ENCODE measurements around the gene ATP7B.

Gene ATP7B

DNA sequence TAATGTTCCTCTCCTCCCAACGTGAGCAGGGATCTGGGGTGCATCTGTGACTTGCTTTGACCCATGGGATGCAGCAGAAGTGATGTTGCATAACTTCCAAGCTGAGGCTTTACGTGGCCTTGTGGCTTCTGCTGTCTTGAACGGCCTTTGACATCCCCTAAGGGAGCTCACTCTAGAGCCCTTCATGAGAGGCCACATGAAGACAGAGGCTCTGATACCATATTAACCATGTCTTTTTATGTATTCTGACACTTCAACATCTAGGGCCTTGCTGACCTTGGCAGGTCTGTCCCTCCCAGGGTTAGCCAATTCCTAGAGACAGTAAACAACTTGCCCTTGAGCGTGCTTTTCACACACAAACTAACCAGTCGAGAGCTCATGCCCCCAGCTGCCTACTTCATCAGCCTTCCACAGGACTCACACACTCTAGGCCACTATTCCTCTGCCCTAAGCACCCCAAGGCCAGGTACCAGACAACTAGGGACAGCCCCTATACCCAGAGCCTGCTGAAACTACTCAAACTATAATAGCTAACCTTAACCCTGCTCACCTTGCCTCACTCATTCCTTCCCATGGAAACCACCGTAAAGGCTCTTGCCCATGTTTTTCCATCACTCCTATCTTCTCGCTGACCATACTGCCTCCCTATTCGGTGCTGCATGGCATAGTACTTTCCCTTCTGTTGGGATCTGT, 104.1 kb downstream of the ATP7B start:
- no peak overlapping the region for H3K27ac ChIP-seq (ENCODE audit: low read length)
- TF ChIP-seq CTCF (IDR thresholded peaks at IDR 0.05; ENCODE audit: borderline replicate concordance, extremely low read depth, low read length, poor library complexity, severe bottlenecking): no peak
- no peak for TF ChIP-seq EZH2 (IDR thresholded peaks at IDR 0.05; ENCODE audit: borderline replicate concordance, low read depth, low read length, severe bottlenecking)
- H3K4me2 ChIP-seq (ENCODE audit: insufficient read depth, low read length): no peak overlapping the region
- no peaks in the 10 kb centered on the region for H3K79me2 ChIP-seq (ENCODE audit: insufficient read depth, low read length)
- no peaks in the 10 kb centered on the region for H3K4me1 ChIP-seq (ENCODE audit: insufficient read depth, low read length)
- no peak overlapping the region for H3K9ac ChIP-seq (ENCODE audit: low read depth, low read length)
- H3K27me3 ChIP-seq (ENCODE audit: insufficient read depth, low read length, poor library complexity): peaks cover 4% of the 10 kb centered on the region
- H3K4me3 ChIP-seq (ENCODE audit: low read depth in 1 of 2, low read length in 2 of 2): no peak overlapping the region
- H3K9me3 ChIP-seq (ENCODE audit: insufficient read depth, low read length, severe bottlenecking): no peaks in the 10 kb centered on the region
- no peak for ATAC-seq (ENCODE audit: insufficient read depth, low read depth)
- no peaks in the 10 kb centered on the region for H4K20me1 ChIP-seq (ENCODE audit: insufficient read depth, low read length)
- H2AFZ ChIP-seq (ENCODE audit: low read depth, low read length): no peak overlapping the region
- H3K36me3 ChIP-seq (ENCODE audit: insufficient read depth, low read length): no peaks in the 10 kb centered on the region
- DNase-seq: no peak

GRCh38 chr13:51906581-51906980, 104.7 kb downstream of the ATP7B start:
- H3K9me3 ChIP-seq (ENCODE audit: insufficient read depth, low read length, severe bottlenecking): no peaks in the 10 kb centered on the region
- no peaks in the 10 kb centered on the region for H4K20me1 ChIP-seq (ENCODE audit: insufficient read depth, low read length)
- no peak overlapping the region for H3K4me3 ChIP-seq (ENCODE audit: low read depth in 1 of 2, low read length in 2 of 2)
- peaks cover 7% of the 10 kb centered on the region for H3K27me3 ChIP-seq (ENCODE audit: insufficient read depth, low read length, poor library complexity)
- H2AFZ ChIP-seq (ENCODE audit: low read depth, low read length): no peak overlapping the region
- no peak overlapping the region for H3K4me2 ChIP-seq (ENCODE audit: insufficient read depth, low read length)
- H3K36me3 ChIP-seq (ENCODE audit: insufficient read depth, low read length): no peaks in the 10 kb centered on the region
- DNase-seq (no peak), ATAC-seq (ENCODE audit: insufficient read depth, low read depth) (no peak)
- H3K4me1 ChIP-seq (ENCODE audit: insufficient read depth, low read length): no peaks in the 10 kb centered on the region
- TF ChIP-seq CTCF (IDR thresholded peaks at IDR 0.05; ENCODE audit: borderline replicate concordance, extremely low read depth, low read length, poor library complexity, severe bottlenecking): no peak
- no peak for TF ChIP-seq EZH2 (IDR thresholded peaks at IDR 0.05; ENCODE audit: borderline replicate concordance, low read depth, low read length, severe bottlenecking)
- no peaks in the 10 kb centered on the region for H3K79me2 ChIP-seq (ENCODE audit: insufficient read depth, low read length)
- no peak overlapping the region for H3K27ac ChIP-seq (ENCODE audit: low read length)
- no peak overlapping the region for H3K9ac ChIP-seq (ENCODE audit: low read depth, low read length)

DNA sequence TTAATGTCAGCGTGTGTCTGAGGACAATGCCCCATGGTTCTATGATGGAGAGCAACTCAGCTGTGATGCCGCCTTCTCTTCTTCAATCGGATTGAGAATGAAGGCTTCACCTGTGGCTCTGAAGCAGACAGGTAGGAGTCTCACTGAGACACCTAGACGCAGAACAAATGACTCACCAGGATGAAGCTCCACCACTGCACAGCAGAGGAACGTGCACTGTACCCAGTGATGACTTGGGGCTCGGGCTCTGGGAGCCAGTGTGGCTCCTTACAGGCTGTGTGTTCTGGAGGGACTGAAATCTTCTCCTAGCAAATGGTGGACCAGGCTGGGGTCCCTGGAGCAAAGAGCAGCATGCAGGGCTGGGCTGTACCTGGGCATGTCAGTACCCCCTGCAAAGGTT, 105.5 kb downstream of the ATP7B start:
- no peak for ATAC-seq (ENCODE audit: insufficient read depth, low read depth)
- no peak for DNase-seq
- TF ChIP-seq CTCF (IDR thresholded peaks at IDR 0.05; ENCODE audit: borderline replicate concordance, extremely low read depth, low read length, poor library complexity, severe bottlenecking) (no peak), EZH2 (IDR thresholded peaks at IDR 0.05; ENCODE audit: borderline replicate concordance, low read depth, low read length, severe bottlenecking) (no peak)

More for the DNA sequence above, 105.5 kb downstream of the ATP7B start:
- Histone ChIP-seq H2AFZ (ENCODE audit: low read depth, low read length) (no peak overlapping the region), H3K4me1 (ENCODE audit: insufficient read depth, low read length) (no peaks in the 10 kb centered on the region), H3K27me3 (ENCODE audit: insufficient read depth, low read length, poor library complexity) (peaks cover 5% of the 10 kb centered on the region), H3K4me2 (ENCODE audit: insufficient read depth, low read length) (no peak overlapping the region), H3K9ac (ENCODE audit: low read depth, low read length) (no peak overlapping the region), H3K9me3 (ENCODE audit: insufficient read depth, low read length, severe bottlenecking) (no peaks in the 10 kb centered on the region), H3K79me2 (ENCODE audit: insufficient read depth, low read length) (no peaks in the 10 kb centered on the region), H3K27ac (ENCODE audit: low read length) (no peak overlapping the region), H4K20me1 (ENCODE audit: insufficient read depth, low read length) (no peaks in the 10 kb centered on the region), H3K4me3 (ENCODE audit: low read depth in 1 of 2, low read length in 2 of 2) (no peak overlapping the region), H3K36me3 (ENCODE audit: insufficient read depth, low read length) (no peaks in the 10 kb centered on the region)

All from DND-41 (cell line).